Measurements from ENCODE around the gene TM2D3. TPM values are rescaled to one million over a fixed set of nuclear protein-coding genes. Genes with fewer than 3 reads are reported as not detected.
"Not testable (repeated sequence)": the region's sequence is repeated elsewhere in the genome, so short reads cannot be mapped to it uniquely, and the experiment has no call there.

Gene TM2D3
- total RNA-seq, 2 donors from 2014 or later = 29.9 to 38.5 TPM

- no peak for ATAC-seq
- intact Hi-C loops (cut with DNase I, micrococcal nuclease) = no loop called here
- no peak for DNase-seq
Observed at GRCh38 chr15:101635944-101636727, 16.0 kb downstream of the TM2D3 start.

- ATAC-seq (no peak), DNase-seq (no peak)
- intact Hi-C loops (cut with DNase I, micrococcal nuclease) = no loop called here
Observed at GRCh38 chr15:101633356-101633755, 18.8 kb downstream of the TM2D3 start.

GRCh38 chr15:101626729-101627128, 25.5 kb downstream of the TM2D3 start:
- ATAC-seq; DNase-seq; intact Hi-C loops (cut with DNase I, micrococcal nuclease): not testable (repeated sequence)

GRCh38 chr15:101625980-101626379, 26.2 kb downstream of the TM2D3 start:
- intact Hi-C loops (cut with DNase I, micrococcal nuclease) = no loop called here
- no peak for ATAC-seq

GRCh38 chr15:101625184-101625583, 27.0 kb downstream of the TM2D3 start:
- intact Hi-C loops (cut with DNase I, micrococcal nuclease) = no loop called here
- DNase-seq = no peak
- ATAC-seq = no peak

More at GRCh38 chr15:101625980-101626379, 26.2 kb downstream of the TM2D3 start:
- no peak for DNase-seq

- no peak for ATAC-seq
- intact Hi-C loops (cut with DNase I, micrococcal nuclease) = no loop called here
Observed at GRCh38 chr15:101623367-101624304, 28.5 kb downstream of the TM2D3 start.

GRCh38 chr15:101621961-101622360, 30.2 kb downstream of the TM2D3 start:
- intact Hi-C loops (cut with DNase I, micrococcal nuclease) = no loop called here
- ATAC-seq (no peak), DNase-seq (no peak)

More at GRCh38 chr15:101623367-101624304, 28.5 kb downstream of the TM2D3 start:
- DNase-seq = no peak

- no peak for ATAC-seq
- intact Hi-C loops (cut with DNase I, micrococcal nuclease) = no loop called here
- DNase-seq = no peak
Observed at GRCh38 chr15:101620671-101621070, 31.5 kb downstream of the TM2D3 start.

- intact Hi-C loops (cut with DNase I, micrococcal nuclease) = no loop called here
Observed at GRCh38 chr15:101619615-101619865, 32.6 kb downstream of the TM2D3 start.

GRCh38 chr15:101618851-101619614, 33.1 kb downstream of the TM2D3 start:
- ATAC-seq = no peak
- DNase-seq = no peak
- intact Hi-C loops (cut with DNase I, micrococcal nuclease) = no loop called here

More at GRCh38 chr15:101619615-101619865, 32.6 kb downstream of the TM2D3 start:
- ATAC-seq = no peak
- DNase-seq = no peak

GRCh38 chr15:101618076-101618475, 34.1 kb downstream of the TM2D3 start:
- DNase-seq (no peak), ATAC-seq (no peak)
- intact Hi-C loops (cut with DNase I, micrococcal nuclease) = no loop called here

- intact Hi-C loops (cut with DNase I, micrococcal nuclease) = no loop called here
- DNase-seq (no peak), ATAC-seq (no peak)
Observed at GRCh38 chr15:101617390-101617965, 34.7 kb downstream of the TM2D3 start.

- intact Hi-C loops (cut with DNase I, micrococcal nuclease) = no loop called here
- peak; percentile 73 for ATAC-seq
- peak; percentile 42 to 66 for DNase-seq
Observed at GRCh38 chr15:101615986-101616848, 36.0 kb downstream of the TM2D3 start.

GRCh38 chr15:101615414-101615985, 36.7 kb downstream of the TM2D3 start:
- no peak for ATAC-seq
- intact Hi-C loops (cut with DNase I, micrococcal nuclease) = no loop called here
- DNase-seq = no peak

- ATAC-seq = no peak
- no peak for DNase-seq
- intact Hi-C loops (cut with DNase I, micrococcal nuclease) = no loop called here
Observed at GRCh38 chr15:101614761-101615160, 37.4 kb downstream of the TM2D3 start.

- no peak for DNase-seq
- intact Hi-C loops (cut with DNase I, micrococcal nuclease) = no loop called here
- no peak for ATAC-seq
Observed at GRCh38 chr15:101614001-101614585, 38.1 kb downstream of the TM2D3 start.

Data from left colon (tissue), 2 donors.